UCSD-AML1 (cell line): Measurements from ENCODE around the gene VSTM4.

Experiments
- DNase-seq: peaks from one replicate; lab custom pipeline; 2025; ENCODE audit not compliant: unreplicated experiment; lab: John Stamatoyannopoulos, UW

VSTM4 gene

DNA sequence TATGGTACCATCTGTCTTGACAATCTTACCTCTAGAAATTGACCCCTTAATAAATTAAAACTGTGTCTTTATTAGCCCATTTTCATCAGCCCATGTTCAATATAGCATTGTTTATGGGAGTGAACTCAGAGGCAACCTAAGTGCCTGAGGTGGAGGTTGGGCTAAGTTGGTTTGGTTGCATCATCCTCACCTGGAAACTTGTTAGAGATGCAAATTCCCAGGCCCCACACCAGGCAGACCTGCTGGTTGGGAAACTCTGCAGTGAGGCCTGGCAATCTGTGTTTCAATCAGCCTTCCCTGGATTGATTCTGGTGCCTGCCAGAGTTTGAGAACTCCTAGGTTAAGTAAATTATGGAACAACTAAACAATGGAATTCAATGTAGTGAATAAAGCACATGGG lies 27.9 kb upstream of the VSTM4 start:
- DNase-seq = no peak

DNA sequence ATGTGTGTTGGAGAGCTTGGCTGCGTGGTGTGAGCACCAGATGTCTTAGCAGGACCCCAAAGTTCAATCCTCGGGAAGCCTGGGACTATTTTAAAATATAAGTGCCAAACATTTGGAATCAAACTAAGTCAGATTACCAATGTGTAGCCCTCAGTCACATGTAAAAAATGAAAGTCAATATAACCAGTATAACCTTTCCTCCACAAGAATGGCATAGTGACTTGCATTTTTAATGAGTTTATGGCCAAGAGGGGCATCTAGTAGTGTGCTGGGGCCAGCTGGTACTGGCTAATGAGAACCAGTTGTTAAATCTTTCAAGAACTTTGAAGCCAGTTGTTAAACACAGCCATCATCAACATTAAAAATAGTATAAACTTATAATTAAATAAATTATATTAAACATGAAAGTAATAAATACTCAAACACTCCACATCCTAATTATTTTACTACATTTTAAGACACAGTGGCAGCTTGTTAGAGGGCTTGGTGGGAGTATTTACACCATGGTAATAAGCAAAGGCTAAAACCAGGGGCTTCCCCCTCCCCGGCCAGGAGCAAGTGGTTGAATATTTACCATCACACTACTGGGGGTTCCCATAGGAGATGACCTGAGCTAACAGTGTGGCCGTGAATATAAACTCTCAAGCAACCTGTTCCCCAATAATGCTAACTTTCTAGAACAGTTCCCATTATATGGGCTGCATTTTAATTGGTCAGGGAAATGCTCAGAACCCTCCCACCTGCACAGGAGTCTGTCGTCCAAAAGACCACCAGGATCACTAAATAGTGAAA lies 26.4 kb upstream of the VSTM4 start:
- no peak for DNase-seq

DNA sequence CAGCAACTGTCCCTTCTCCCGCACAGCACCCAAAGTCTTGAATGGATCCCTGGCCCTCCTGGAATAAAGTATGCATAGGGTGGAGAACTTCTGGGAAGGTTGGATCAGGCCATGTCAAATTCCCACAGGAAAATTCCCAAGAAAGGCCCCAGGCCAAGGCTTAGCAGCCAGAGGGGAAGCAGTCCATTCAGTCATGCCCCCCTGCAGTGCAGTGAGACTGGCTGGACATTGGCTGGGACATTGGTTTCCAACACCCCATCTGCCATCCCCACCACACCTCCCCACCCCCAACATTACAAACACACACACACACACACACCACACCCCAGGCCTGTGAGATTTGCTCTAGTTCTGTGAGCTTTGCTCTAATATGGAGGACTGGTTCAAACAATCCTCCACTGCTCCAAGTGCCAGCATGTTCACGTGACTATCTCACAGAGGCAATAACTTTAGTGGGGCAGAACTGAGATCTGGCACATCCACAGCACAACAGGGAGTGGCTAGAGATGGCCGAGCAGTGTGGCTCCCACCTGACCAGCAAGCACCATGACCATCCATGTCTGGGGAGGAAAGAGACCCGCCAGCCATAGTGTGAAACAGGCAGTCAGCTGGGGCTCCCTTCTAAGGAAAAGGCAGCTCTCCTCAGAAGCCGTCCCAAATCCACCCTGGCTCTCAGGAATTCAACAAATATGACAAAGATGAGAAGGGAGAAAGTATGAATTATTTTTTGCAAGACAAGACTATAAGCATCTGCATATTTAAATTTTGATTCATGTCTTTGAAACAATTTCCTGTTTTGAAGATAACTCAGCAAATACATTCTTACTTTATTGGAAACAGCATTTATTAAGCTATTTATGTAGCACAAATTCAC lies 25.2 kb upstream of the VSTM4 start:
- no peak for DNase-seq

DNA sequence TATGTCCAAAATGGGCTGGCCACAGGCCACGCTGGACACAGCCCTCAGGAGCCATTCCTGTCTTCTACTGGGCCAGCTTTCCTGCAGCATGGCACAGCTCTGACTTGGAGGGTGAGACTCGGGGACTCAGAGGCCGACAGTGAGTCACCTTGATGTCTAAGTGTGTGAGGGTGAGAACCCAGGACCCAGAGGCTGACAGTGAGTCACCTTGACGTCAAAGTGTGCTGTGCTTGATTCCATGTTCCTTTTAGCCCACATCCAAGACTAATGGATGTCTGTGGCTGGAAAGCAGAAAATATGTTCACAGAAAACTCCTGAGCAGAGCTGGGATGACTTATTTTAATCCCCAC lies 24.5 kb upstream of the VSTM4 start:
- no peak for DNase-seq

DNA sequence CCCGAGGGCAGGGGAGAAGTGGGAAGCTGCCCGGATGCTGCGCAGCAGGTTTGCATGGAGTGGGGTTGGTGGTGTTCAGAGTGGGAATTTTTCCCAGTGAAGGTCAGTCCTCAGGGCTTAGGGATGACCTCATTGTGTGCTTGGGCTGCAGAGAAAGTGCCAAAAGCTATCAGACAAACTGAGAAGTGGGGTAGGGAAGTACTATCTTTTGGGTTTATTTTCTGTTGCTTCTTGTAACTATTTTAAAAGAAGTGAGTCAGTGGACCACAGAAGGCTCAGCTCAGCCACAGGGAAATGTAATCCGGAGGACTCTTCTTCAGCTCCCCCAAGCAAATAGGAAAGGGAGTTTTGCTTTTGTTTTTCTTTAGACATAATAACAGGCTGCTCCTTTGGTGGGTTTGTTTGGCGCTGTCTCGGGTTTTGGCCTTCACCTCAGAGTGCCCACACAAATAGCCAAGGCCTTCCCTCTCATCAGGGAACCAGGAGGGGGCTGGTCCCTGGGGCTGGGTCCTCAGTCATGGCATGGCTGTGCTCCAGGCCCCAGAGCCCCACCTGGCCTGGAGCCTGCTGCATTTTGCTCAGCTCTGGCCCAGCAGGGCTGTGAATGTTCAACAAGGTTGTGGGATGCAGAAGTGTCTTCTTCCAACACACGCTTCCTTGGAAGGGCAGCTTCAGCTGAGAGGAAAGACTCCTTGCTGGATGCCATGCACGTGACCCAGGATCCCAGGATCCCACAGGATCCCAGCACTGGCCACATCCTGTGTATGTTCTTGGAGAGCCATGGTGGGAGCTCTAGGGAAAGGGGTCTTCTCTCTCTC lies 23.9 kb upstream of the VSTM4 start:
- DNase-seq = no peak

DNA sequence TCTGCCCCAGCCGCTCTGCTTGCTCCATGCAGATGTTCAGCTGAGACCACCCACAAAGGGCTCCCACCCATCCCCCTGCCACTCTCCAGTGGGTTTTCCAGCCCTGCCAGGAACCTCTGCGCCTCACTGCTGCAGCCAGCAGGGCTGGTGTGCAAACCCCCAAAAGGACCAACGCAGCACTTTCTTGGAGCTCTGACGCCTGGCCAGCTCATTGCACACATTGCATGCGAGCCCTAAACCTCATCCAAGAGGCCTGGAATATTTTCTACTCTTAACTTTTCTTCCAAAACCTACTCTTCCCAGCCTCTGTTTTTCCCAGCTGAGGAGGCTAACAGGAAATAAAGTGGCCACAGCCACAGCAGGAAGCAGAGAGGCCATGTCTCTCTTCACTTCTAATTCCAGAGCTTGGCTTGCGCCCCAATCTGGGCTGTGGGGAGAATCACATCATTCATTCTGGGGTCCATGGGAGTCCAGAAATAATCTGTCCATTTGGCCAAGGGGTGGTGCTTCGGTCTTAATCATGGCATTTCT lies 23.1 kb upstream of the VSTM4 start:
- no peak for DNase-seq

DNA sequence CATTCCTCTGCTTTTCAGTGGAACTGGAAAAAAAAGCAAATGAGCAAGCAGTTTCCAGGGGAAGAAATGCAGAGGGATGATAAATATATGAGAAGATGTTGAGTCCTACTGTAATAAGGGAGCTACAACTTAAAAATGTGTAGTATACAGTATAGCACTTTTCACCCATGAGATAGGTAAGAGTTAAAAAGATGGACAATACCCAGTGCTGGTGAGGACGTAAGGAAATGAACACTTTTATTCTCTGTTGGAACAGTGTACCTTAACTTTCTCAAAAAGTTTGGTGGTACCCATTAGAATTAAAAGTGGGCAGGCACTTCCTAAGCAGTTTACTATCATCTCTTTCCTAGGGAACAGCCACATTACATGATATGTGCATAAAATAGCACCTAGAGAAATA lies 21.2 kb upstream of the VSTM4 start:
- DNase-seq = no peak

DNA sequence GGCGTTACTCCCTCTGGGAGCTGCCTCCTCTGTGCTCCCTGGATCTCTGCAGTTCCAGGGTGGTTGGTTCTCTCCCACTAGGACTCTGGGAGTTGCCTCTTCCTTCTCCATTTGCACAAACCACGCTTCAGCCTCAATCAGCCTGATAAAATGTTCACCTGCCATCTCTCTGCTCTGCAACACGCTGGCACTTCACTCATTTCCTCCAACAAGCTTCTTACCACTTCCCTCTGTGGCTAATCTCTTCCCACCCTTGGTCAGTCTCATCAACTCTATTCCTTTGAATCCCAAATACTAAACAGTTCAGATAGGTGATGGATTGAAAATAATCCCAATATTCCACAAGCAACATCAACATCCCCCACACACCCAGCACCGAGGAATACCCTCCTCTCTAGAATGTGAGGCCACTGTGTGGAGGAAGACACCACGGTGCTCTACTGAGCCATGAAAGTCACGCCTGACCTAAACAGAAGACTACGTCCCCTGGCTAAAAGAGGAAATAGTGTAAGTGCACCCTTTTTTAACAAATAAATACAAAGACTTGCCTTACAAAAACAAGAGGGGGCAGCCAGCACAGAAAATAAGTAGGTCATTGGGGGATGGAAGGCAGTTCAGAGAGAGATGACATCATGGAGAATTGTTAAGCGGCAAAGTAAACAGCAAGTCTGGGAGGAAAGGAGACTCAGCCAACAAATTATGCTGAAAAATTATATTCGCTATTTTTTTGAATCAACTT lies 20.4 kb upstream of the VSTM4 start:
- no peak for DNase-seq

DNA sequence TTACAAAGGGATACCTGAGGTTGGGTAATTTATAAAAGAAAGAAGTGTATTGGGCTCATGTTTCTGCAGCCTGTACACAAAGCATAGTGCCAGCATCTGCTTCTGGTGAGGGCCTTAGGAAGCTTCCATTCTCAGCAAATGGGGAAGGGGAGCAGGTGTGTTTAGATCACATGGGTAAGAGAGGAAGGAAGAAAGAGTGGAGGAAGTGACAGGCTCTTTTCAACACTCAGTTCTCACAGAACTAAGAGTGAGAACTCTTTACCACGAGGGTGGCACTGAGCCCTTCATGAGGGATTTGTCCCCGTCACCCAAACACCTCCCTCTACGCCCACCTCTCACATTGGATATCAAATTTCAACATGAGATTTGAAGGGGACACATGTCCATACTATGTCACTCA lies 19.0 kb upstream of the VSTM4 start:
- no peak for DNase-seq

DNA sequence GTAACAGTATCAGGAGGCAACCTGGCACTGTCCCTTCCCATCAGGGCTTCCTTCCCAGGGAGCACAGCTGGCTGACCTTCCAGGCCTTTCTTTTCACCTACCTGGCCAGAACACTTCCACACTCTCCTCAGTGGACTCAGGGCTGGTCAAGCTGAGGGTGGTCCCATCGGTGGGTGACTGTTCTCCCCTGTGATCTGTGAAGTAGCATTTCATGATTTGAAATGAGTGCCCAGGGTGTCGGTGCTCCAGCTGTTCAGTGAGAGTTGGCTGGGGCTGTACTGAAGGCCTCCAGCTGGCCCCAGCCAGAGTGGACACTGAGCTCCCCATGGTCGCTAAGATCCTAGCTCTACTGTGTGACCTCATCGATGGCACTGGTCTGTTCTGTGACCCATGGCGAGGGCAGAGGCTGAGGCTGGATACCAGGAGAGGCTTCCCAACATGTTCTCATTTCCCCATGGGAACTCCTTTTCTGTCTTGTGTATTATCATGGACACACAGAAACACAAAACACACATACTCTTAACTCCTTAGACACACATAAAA lies 18.5 kb upstream of the VSTM4 start, which contains the start of gene FAM170B:
FAM170B (minus strand) TSS at position 316 of the 543 bp plus-strand sequence; CDS start at position 213, 103 bp downstream.
- no peak for DNase-seq

DNA sequence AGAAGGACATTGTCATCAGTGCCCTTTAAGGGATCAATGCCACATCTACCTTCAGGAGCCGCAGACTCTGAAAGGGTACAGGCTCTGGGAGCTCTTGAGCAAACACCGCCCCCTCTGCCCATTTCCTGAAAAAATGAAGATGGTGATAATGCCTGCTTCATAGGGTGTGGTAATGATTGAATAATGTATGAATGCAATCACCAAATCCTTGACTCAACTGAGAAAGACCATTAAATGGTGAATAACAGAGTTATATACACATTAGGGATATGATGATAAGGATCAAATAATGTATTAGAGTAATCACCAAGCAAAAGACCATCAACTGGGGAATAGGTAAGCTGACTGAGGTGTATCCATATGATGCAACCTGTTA lies 17.0 kb upstream of the VSTM4 start:
- no peak for DNase-seq

DNA sequence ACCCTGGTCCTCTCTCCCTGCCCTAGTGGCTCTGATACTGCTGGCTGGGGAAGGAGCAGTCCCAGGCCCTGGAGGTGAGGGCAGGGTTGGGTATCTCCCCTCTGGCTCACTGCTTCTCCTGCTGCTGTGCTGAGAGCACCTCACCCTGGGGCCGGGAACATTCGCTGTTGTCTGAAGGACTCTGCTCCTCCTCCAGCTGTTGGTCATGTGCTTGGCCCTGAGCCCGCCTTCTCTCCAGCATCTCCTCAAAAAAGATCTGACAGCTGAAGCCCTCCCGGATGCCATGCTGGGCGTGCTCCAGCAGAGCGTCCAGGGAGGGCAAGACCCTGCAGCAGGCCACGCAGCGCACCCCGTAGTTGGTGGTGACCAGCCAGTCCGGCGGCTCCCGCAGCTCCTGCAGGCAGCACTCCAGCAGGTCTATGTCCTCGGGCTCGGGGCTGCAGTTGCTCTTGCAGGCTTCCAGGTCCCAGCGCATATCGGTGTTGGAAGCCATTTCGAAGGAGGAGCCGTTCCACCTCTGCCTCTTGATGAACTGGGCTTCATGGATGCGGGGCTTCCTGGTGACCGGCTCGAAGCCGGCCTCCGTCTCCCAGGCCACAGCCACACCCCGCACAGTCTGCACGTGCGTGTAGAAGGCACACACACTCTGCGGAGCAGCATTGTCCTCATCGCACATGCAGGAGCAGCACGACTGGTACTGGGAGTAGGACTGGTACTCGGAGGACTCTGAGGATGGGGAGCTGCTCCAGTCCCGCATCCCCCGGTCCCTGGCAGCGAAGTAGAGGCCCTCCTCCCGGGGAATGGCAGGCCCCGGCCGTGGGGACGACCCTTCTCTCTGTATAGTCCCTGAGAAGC lies 16.4 kb upstream of the VSTM4 start:
- DNase-seq = no peak

DNA sequence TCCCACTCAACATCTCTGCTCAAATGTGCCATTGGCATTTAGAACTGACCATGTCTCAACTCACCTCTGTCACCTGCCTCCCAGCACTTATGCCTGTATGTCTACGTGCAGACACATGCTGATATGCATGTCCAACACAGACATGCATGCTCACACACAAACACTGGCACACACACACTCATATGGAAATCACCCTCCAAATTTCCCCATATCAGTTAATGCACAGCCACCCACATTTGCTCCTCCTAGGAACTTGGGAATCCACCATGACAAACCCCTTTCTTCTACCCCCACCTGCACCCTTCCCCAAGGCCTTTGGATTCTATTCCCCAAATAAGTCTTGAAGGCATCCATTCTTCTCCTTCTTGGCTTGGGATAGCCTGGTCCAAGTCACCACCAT lies 14.1 kb upstream of the VSTM4 start:
- no peak for DNase-seq

DNA sequence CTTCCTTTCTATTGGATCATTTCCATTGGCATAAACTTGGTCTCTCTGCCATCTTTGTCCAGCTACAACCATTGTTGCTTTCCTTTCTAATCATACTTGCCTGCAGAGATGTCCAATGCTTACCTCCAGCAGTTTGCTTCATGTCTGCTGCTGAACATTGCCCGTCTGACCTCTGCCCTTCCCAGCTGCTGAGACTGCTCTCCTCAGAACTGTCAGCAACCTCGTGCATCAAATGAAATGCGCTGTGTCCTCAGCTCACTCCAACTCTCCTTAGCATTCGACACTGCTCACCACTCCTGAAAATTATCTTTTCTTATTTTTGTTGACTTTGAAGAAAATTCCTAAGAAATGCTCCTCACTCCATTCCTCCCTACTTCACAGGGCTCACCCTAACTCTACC lies 13.5 kb upstream of the VSTM4 start:
- DNase-seq = no peak

DNA sequence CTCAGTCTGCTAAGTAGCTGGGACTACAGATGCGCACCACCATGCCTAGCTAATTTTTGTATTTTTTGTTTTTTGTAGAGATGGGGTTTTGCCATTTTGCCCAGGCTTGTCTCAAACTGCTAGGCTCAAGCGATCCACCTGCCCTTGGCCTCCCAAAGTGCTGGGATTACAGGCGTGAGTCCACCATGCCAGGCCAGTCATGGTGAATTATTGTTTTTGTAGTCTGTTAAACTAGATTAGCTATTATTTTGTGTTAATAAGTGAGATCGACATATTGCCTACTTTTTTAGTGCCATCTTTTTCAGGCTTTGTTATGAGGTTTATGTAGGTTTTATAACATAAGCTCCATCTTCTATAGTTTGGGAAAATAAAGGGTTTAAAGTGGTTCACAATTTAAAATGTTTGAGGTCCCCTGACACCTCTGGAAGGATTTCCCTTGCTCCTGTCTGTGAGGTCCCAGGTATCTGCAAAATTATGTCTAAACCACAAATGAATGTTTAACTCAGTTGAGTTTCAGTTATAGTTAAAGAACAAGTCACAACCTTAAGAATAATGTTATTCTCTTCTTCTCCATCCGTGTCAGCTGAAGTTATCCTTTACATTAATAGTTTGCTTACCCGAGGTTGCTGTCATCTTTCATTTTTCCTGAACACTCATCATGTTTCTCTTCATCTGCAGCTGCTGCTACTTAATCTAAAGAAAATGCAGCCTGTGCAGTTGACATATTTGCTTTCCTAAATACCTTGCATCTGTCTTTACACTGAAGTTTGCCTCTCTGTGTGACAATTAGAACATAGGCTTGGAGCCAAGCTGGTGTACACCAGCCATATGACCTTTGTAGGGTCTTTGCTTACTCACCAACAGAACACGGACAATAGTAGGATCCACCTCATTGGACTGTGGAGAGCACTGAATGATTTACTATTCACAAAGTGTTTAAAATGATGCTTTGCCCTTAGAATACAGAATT lies 8.9 kb upstream of the VSTM4 start:
- no peak for DNase-seq

DNA sequence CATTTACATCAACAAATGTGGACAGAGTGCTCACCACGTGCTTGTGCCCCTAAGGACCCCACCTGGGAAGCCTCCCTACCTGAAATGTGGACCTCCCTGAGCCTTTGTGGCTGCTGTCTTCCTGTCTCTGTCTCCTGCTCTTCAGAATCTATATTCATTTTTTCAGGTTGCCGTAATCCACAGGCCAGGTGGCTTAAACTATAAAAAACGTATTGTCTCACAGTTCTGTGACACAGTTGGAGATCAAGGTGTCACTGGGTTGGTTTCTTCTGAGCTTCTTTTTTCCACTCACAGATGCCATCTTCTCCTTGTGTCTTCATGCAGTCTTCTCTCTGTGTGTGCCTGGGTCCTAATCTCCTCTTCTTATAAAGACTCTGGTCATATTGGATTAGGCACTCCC lies 5.6 kb upstream of the VSTM4 start:
- no peak for DNase-seq

DNA sequence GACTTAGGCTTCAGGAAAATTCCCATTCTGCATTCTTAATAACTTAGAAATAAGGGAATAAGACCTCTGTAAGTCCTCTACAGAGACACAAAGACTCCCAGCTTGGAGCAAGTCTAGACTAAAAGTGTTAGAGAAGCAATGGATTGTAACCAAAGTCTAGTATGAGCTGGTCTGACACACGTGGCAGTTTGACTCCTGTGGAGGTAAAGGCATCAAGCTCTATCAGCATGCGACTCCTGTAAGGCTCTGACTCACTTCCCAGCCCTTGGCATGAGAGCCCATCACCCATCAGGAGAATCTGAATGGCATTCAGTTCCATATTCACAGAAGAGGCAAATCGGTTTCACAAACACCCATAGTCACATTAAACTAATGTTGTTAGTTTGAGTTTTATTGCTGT lies 4.4 kb upstream of the VSTM4 start:
- DNase-seq = no peak

DNA sequence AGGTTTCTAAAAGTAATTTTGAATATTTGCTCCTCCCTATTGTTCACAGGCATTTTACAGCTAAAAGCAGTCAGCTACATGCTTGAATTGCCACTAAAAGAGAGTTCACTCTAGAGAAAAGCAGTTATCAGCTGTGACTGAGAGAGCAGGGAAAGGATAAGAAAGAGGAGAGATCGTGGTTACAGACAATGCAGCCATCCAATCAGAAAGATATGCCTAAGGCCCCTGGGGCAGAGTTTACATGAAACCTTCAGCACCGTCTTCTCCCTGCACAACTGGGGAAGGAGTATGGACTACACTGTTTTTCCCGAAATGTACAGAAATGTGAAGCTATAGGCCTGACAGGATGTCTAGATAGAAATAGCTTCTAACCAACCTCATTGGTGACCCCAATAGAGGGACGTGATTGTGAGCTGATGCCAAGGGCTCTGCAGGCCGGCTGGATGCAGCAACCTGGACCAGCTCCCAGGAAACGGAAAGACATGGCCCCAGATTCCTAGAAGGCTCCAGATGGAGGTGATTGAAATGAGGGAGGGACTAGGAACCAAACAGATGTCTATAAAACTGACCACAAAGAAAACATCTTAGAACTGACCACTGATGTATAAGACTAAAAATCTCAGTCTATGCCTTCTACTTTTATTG lies 3.2 kb upstream of the VSTM4 start:
- DNase-seq = no peak
